HG03066 (cell line): ENCODE data around the gene GRIK3.

Source experiments
- ATAC-seq: cut with Tn5 transposase; IDR thresholded peaks from one replicate; pipeline ENCODE4 v1.9.1; 2021; ENCODE audit warnings: low read depth; ENCODE audit not compliant: unreplicated experiment

The GRIK3 gene

GRCh38 chr1:37017720-37018119 lies 16.6 kb downstream of the GRIK3 start:
- ATAC-seq: no peak

- no peak for ATAC-seq
These were observed 18.2 kb downstream of the GRIK3 start for GRCh38 chr1:37016121-37016520.

- ATAC-seq: no peak
These were observed 18.6 kb downstream of the GRIK3 start for GRCh38 chr1:37015713-37016112.

- no peak for ATAC-seq
These were observed 22.1 kb downstream of the GRIK3 start for GRCh38 chr1:37012226-37012625.

- no peak for ATAC-seq
These were observed 24.3 kb downstream of the GRIK3 start for GRCh38 chr1:37010011-37010410.

GRCh38 chr1:37009521-37009920 lies 24.8 kb downstream of the GRIK3 start:
- ATAC-seq: no peak

GRCh38 chr1:37006132-37006868 lies 28.0 kb downstream of the GRIK3 start:
- ATAC-seq: no peak

GRCh38 chr1:37002898-37003297 lies 31.4 kb downstream of the GRIK3 start:
- no peak for ATAC-seq

GRCh38 chr1:37001703-37002102 lies 32.6 kb downstream of the GRIK3 start:
- ATAC-seq: no peak

- no peak for ATAC-seq
These were observed 38.2 kb downstream of the GRIK3 start for GRCh38 chr1:36996106-36996505.

GRCh38 chr1:36994868-36995267 lies 39.4 kb downstream of the GRIK3 start:
- ATAC-seq: no peak

- no peak for ATAC-seq
These were observed 40.0 kb downstream of the GRIK3 start for GRCh38 chr1:36994294-36994693.

- no peak for ATAC-seq
These were observed 42.0 kb downstream of the GRIK3 start for GRCh38 chr1:36992139-36992943.

- no peak for ATAC-seq
These were observed 42.8 kb downstream of the GRIK3 start for GRCh38 chr1:36991551-36991950.

- ATAC-seq: no peak
These were observed 43.4 kb downstream of the GRIK3 start for GRCh38 chr1:36990928-36991327.

- ATAC-seq: no peak
These were observed 45.1 kb downstream of the GRIK3 start for GRCh38 chr1:36989241-36989640.

- no peak for ATAC-seq
These were observed 45.5 kb downstream of the GRIK3 start for GRCh38 chr1:36988741-36989193.

- no peak for ATAC-seq
These were observed 46.0 kb downstream of the GRIK3 start for GRCh38 chr1:36988321-36988720.

GRCh38 chr1:36987276-36987675 lies 47.0 kb downstream of the GRIK3 start:
- no peak for ATAC-seq

- no peak for ATAC-seq
These were observed 47.9 kb downstream of the GRIK3 start for GRCh38 chr1:36986241-36986985.

GRCh38 chr1:36984675-36985074 lies 49.6 kb downstream of the GRIK3 start:
- ATAC-seq: no peak
